ENCODE results near the gene ZNF487.

ZNF487 gene

DNA sequence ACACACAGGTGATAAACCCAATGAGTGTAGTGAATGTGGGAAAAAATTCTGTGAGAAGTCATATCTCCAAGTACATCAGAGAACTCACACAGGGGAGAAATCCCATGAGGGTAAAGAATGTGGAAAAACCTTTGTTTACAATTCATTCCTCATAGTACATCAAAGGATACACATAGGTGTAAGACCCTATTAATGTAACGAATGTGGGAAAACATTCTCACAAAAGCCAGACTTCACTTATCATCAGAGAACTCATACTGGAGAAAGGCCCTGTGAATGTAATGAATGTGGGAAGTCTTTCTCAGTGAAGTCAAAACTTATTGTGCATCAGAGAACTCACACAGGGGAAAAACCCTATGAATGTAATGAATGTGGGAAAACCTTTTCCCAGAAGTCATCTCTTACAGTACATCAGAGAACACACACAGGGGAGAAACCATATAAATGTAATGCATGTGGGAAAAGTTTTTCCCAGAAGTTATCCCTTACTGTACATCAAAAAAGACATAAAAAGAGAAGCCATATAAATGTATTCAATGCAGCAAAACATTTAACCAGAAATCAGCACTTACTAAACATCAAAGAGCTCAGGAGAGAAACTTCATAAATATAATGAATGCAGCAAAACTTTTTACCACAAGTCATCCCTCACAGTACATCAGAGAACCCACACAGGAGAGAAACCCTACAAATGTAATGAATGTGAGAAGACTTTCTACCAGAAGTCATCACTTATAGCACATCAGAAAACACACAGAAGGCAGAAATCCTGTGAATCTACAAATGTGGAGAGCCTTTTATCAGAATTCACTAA lies 87.7 kb downstream of the ZNF487 start:
- no peak for DNase-seq (ENCODE audit: low read depth)
